Activated T-helper 1 cell treated with anti-CD3 and anti-CD28 coated beads, Interleukin-12 subunit alpha, Interleukin-12 subunit beta, Interleukin-2, Interleukin-4 antibody, amounts not matched to agents 30 ng/mL and 10 ng/mL and 1 ng/mL, durations not matched to agents 14 hours and 24 hours and 36 hours (primary cell): ENCODE results near the gene SVOP. TPM values are rescaled to one million over a fixed set of nuclear protein-coding genes. Genes with fewer than 3 reads are reported as not detected.

Source experiments
- DNase-seq: peaks from one replicate; pipeline ENCODE4 v3.0.0; 2021; ENCODE audit warnings: low spot score
- H3K27ac Mint-ChIP-seq: one replicate; pipeline ENCODE4 v1.8.0; 2021; ENCODE audit warnings: mild to moderate bottlenecking, mixed read lengths
- H3K27me3 Mint-ChIP-seq: one replicate; pipeline ENCODE4 v1.8.0; 2022; ENCODE audit warnings: mild to moderate bottlenecking, moderate library complexity, mixed read lengths; ENCODE audit not compliant: insufficient read depth
- H3K36me3 Mint-ChIP-seq: one replicate; pipeline ENCODE4 v1.8.0; 2021; ENCODE audit warnings: low read depth, mixed read lengths
- H3K4me1 Mint-ChIP-seq: one replicate; pipeline ENCODE4 v1.8.0; 2021; ENCODE audit warnings: low read depth, mixed read lengths
- H3K4me3 Mint-ChIP-seq: one replicate; pipeline ENCODE4 v1.8.0; 2021; ENCODE audit warnings: mild to moderate bottlenecking, moderate library complexity, mixed read lengths
- H3K9me3 Mint-ChIP-seq: one replicate; pipeline ENCODE4 v1.8.0; 2021; ENCODE audit warnings: mixed read lengths
- intact Hi-C: fragments of 100-400 bp; cut with micrococcal nuclease; formaldehyde crosslinking; loops from one replicate; pipeline ENCODE4 v1.15.1; 2024
- total RNA-seq: library from RNA; stranded (reverse); gene quantifications from 2 replicates; pipeline ENCODE4 v1.2.3, GENCODE V29; 2022

The SVOP gene
- total RNA-seq, 1 donor from 2014 or later = not detected

DNA sequence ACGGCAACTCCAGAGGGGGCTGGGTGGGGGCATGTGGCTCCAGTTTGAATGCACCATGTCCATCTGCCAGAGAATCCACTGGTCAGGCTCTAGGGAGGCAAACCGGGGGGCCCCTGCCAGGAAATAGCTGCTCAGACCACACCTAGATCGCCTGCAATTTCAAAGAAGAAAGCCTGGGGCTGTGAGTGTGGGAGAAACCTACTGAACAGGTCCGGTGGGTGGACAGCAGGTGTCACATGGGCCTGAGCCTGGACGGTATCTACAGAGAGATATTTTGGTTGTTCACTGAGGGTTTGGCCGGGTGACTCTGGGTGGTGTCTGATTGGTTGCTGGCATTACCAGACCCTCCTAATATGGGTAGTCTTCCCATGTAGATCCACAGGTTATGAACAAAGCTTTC is 109.0 kb downstream of the SVOP start:
- Mint-ChIP-seq H3K36me3 (no peaks in the 10 kb centered on the region), H3K9me3 (no peaks in the 10 kb centered on the region), H3K27me3 (peaks cover 9% of the 10 kb centered on the region), H3K4me3 (no peak overlapping the region), H3K4me1 (no peaks in the 10 kb centered on the region), H3K27ac (no peak overlapping the region)
- intact Hi-C loops = no loop called here
- DNase-seq = no peak

DNA sequence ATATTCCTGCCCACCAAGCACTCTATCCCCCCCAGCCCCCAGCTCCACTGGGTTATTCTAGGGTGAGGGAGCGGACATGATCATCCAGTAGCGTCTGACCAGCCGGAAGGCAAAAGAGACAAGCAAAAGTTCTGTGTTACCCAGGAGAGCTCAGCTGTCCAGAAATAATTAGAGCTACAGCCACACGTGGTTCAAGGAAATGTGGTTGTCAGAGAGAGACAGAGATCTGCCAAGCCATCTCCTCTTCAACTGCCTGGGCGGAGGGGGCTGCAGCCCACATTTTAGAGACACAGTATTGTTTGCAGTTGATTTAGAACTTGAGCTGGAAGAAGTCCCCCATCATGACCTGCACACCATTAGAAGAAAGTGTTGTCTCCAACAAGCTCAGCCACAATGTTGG is 110.5 kb downstream of the SVOP start:
- H3K9me3 Mint-ChIP-seq = no peaks in the 10 kb centered on the region
- intact Hi-C loops = no loop called here

DNA sequence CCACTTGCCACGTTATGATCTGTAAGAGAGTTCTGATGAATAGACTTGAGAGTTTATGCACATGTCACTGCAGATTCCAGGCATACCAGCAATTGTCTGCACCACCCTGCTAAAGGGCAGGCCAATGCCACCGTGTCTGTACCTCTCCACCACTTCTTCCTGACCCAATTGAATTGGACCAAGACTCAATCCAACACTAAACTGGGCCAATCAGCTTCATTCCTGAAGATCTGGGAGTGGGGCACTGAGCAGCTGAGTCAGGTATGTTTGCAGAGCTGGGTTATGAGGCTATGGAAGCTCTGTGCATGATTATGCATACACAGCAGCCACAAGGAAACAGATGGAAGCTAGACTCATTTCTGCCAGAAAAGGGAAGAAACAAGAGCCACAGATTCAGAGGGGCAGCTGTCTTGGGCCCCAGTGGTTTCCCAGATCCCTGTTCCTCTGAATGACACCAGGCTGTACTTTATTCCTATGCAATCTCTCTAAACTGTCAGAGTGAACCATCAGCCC is 113.0 kb downstream of the SVOP start:
- Mint-ChIP-seq H3K27me3 (peaks cover 11% of the 10 kb centered on the region), H3K4me1 (no peaks in the 10 kb centered on the region), H3K27ac (no peak overlapping the region), H3K4me3 (no peak overlapping the region), H3K9me3 (no peaks in the 10 kb centered on the region), H3K36me3 (no peaks in the 10 kb centered on the region)
- intact Hi-C loops = no loop called here
- no peak for DNase-seq

More for the DNA sequence above, 110.5 kb downstream of the SVOP start:
- Mint-ChIP-seq H3K4me3 (no peak overlapping the region), H3K36me3 (no peaks in the 10 kb centered on the region), H3K27me3 (peaks cover 13% of the 10 kb centered on the region), H3K4me1 (no peaks in the 10 kb centered on the region), H3K27ac (no peak overlapping the region)
- DNase-seq = no peak

- no peaks in the 10 kb centered on the region for H3K4me1 Mint-ChIP-seq
- H3K36me3 Mint-ChIP-seq = no peaks in the 10 kb centered on the region
Measured at GRCh38 chr12:108906971-108907370, 113.9 kb downstream of the SVOP start.

DNA sequence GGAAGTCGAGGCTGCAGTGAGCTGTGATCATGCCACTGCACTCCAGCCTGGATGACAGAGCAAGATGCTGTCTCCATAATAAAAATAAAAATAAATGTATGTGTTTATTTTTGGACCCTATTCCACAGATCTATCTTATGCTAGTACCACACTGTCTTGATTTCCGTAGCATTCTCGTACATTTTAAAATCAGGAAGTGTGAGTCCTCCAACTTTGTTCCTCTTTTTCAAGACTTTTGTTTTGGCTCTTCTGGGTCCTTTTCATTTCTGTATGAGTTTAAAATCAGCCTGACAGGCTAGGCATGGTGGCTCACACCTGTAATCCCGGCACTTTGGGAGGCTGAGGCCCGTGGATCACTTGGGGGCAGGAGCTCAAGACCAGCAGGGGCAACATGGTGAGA is 115.1 kb downstream of the SVOP start:
- H3K4me1 Mint-ChIP-seq = no peaks in the 10 kb centered on the region
- no peak overlapping the region for H3K4me3 Mint-ChIP-seq
- no peaks in the 10 kb centered on the region for H3K36me3 Mint-ChIP-seq
- peaks cover 9% of the 10 kb centered on the region for H3K27me3 Mint-ChIP-seq
- no peak for DNase-seq
- intact Hi-C loops = no loop called here
- H3K27ac Mint-ChIP-seq = no peak overlapping the region
- H3K9me3 Mint-ChIP-seq = no peaks in the 10 kb centered on the region

More at GRCh38 chr12:108906971-108907370, 113.9 kb downstream of the SVOP start:
- intact Hi-C loops = no loop called here
- no peaks in the 10 kb centered on the region for H3K9me3 Mint-ChIP-seq
- no peak overlapping the region for H3K4me3 Mint-ChIP-seq
- no peak overlapping the region for H3K27ac Mint-ChIP-seq
- peaks cover 9% of the 10 kb centered on the region for H3K27me3 Mint-ChIP-seq
- DNase-seq = no peak

GRCh38 chr12:108899145-108899544 is 121.7 kb downstream of the SVOP start:
- H3K9me3 Mint-ChIP-seq = peaks cover 5% of the 10 kb centered on the region
- H3K4me1 Mint-ChIP-seq = no peaks in the 10 kb centered on the region
- peaks cover 2% of the 10 kb centered on the region for H3K27me3 Mint-ChIP-seq
- no peak overlapping the region for H3K4me3 Mint-ChIP-seq
- intact Hi-C loops = no loop called here
- no peaks in the 10 kb centered on the region for H3K36me3 Mint-ChIP-seq
- no peak for DNase-seq
- no peak overlapping the region for H3K27ac Mint-ChIP-seq

DNA sequence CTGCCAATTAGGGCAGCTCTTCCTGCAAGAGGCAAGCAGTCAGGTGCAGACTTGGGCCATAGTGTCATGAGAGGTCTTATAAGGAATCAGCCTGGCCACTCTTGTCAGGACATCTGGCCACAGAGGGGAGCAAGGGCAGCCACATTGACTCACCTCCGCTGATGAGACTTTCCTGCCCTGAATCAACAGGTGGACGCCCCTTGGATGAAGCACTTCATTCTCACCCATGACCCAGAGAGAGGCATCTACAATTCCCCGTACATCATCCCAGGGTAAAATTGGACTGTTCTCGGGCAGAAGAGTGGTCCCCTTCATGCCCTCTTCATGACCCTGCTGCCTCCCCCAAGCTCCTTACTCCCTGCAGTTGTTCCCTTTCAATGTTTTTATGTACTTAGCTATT is 124.1 kb downstream of the SVOP start:
- no peaks in the 10 kb centered on the region for H3K36me3 Mint-ChIP-seq
- H3K27me3 Mint-ChIP-seq = peaks cover 2% of the 10 kb centered on the region
- no peak for DNase-seq
- no peaks in the 10 kb centered on the region for H3K4me1 Mint-ChIP-seq
- H3K27ac Mint-ChIP-seq = no peak overlapping the region
- no peak overlapping the region for H3K4me3 Mint-ChIP-seq
- intact Hi-C loops = no loop called here
- H3K9me3 Mint-ChIP-seq = peaks cover 5% of the 10 kb centered on the region

- Mint-ChIP-seq H3K4me3 (no peak overlapping the region), H3K4me1 (no peaks in the 10 kb centered on the region), H3K27ac (no peak overlapping the region), H3K9me3 (peaks cover 5% of the 10 kb centered on the region), H3K27me3 (peaks cover 2% of the 10 kb centered on the region), H3K36me3 (no peaks in the 10 kb centered on the region)
- DNase-seq = no peak
- intact Hi-C loops = no loop called here
Measured at GRCh38 chr12:108896336-108896735, 124.5 kb downstream of the SVOP start.

DNA sequence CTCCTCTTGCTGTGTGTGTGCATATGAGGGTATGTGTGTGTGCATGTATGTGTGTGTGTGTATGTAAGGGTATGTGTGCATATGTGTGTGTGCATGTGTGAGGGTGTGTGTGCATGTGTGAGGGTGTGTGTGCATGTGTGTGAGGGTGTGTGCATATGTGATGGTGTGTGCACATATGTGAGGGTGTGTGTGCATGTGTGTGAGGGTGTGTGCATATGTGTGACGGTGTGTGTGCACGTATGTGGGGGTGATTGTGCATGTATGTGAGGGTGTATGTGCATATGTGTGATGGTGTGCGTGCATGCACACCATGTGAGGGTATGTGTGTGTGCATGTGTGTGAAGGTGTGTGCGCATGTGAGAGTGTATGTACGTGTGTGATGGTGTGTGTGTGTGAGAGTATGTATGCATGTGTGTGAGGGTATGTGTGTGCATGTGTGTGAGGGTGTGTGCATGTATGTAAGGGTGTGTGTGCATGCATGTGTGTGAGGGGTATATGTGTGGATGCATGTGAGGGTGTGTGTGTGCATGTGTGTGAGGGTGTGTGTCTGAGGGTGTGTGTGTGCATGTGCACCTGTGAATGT is 125.6 kb downstream of the SVOP start:
- Mint-ChIP-seq H3K9me3 (peaks cover 9% of the 10 kb centered on the region), H3K4me3 (no peak overlapping the region), H3K27ac (no peak overlapping the region), H3K36me3 (no peaks in the 10 kb centered on the region), H3K4me1 (no peaks in the 10 kb centered on the region), H3K27me3 (peaks cover 4% of the 10 kb centered on the region)
- DNase-seq = no peak
- intact Hi-C loops = no loop called here

- no peaks in the 10 kb centered on the region for H3K36me3 Mint-ChIP-seq
- intact Hi-C loops = no loop called here
- DNase-seq = no peak
- no peak overlapping the region for H3K4me3 Mint-ChIP-seq
- no peak overlapping the region for H3K27ac Mint-ChIP-seq
- H3K27me3 Mint-ChIP-seq = peaks cover 2% of the 10 kb centered on the region
- H3K9me3 Mint-ChIP-seq = peaks cover 5% of the 10 kb centered on the region
- H3K4me1 Mint-ChIP-seq = no peaks in the 10 kb centered on the region
Measured at GRCh38 chr12:108890208-108890607, 130.7 kb downstream of the SVOP start.

DNA sequence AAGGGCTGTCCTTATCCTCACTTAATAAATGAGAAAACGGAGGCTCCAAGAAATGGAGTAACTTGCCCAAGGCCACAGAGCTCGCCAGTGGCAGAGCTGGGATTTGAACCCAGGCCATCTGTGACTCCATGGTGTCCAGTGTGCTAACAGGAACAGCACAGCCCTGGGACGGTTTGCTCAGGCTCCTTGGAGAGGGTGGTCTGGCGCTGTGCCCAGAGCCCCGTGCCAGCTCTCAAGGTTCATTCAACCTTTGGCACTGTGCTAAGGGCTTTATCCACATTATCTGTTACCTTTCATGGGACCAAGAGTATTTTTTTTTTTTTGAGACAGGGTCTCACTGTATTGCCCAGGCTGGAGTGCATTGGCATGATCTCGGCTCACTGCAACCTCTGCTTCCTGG is 132.8 kb downstream of the SVOP start:
- Mint-ChIP-seq H3K4me3 (no peak overlapping the region), H3K9me3 (peaks cover 3% of the 10 kb centered on the region), H3K36me3 (no peaks in the 10 kb centered on the region), H3K4me1 (no peaks in the 10 kb centered on the region), H3K27me3 (peaks cover 6% of the 10 kb centered on the region), H3K27ac (no peak overlapping the region)
- intact Hi-C loops = no loop called here
- no peak for DNase-seq

DNA sequence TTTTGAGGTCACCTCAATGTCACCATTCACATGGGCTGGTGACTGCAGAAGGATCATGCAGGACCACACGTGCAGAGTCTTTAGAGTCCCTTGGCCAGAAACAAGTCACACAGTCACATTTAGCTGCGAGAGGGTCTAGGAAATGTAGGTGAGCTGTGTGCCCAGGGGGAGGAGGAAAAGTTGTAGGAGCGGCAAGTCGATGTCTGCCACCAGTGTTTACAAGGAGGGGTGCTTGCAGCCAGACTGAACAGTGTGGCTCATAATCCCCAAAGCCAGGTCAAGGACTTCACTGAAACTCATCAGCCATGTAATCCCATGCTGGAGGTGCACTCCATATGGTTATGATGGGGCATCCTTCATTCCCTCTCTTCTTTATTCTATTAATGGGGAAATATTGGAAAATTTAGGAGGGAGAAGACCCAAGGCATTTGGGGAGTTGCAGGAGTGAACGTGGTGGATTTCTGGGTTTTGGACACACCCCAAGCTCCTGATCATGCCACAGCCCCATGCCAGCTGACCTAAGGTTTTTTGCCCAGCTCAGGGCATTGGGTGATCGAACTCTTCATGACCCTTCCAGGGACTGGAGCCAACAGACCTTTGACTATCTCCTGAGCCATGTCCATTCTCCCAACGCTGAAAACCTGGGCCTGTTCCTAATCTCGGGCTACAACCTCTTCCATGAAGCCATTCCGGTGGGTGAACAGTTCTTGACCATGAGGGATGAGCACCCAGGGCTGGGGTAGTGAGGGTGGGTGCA is 133.8 kb downstream of the SVOP start:
- Mint-ChIP-seq H3K27me3 (peaks cover 6% of the 10 kb centered on the region), H3K27ac (no peak overlapping the region), H3K36me3 (no peaks in the 10 kb centered on the region), H3K4me1 (no peaks in the 10 kb centered on the region), H3K4me3 (no peak overlapping the region), H3K9me3 (peaks cover 3% of the 10 kb centered on the region)
- no peak for DNase-seq
- intact Hi-C loops = no loop called here

DNA sequence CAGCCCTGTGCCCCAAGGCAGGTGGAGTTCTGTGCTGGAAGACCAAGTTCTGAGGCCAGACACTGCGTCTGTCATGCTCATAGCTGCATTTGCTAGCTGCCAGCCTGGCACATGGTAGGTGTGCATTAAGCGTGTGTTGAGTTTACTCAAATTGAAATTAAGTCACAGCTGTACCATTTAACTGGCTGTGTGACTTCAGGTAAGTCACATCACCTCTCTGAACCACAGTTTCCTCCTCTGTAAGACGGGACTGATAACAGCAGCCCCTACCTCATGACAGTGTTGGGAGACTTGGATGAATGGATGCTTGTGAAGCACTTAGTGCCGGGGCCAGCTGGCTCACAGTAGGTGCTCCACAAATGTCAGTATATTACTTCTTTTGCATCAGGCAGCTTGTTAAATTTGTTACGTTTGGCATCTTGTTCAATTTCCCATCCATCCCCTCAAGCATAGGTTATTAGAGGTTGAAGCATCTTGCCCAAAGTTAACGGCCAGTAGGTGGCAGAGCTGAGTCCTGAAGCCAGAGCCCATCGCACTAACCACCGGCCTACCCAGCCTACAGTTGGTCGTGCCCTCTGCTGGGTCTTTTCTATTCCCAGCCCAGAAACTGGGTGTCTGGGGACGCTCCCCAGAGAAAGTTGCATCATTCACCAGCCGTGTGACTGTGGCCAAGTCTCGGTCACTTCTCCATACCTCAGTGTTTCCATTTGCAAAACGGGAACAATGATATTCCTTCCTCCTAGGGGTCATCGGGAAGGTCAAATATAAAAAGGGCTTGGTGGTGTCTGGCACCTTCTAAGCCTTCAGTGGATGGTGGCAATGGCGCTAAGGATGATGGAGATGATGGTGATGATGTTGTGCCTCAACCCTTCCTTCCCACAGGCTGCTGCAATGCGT is 136.5 kb downstream of the SVOP start:
- Mint-ChIP-seq H3K27ac (no peak overlapping the region), H3K4me3 (no peak overlapping the region), H3K9me3 (no peaks in the 10 kb centered on the region), H3K4me1 (no peaks in the 10 kb centered on the region), H3K36me3 (no peaks in the 10 kb centered on the region), H3K27me3 (peaks cover 7% of the 10 kb centered on the region)
- intact Hi-C loops = loop anchor here (1.0 kb wide), 2 partner anchors 67 to 209 kb away; partner anchors contain the start of gene ALKBH2
- peak; percentile 25 for DNase-seq
